Liver (tissue), 9 donors: ENCODE measurements around the gene SKI. TPM values are rescaled to one million over a fixed set of nuclear protein-coding genes. Genes with fewer than 3 reads are reported as not detected.

ENCODE experiments used
- DNase-seq: peaks from one replicate; pipeline ENCODE4 v3.0.0-alpha.2; 2017; ENCODE audit warnings: low spot score
- H3K27ac ChIP-seq, 2 donors: one replicate each; pipeline ENCODE4 v1.7.0; 2013; ENCODE audit warnings: inconsistent platforms in 2 of 2, low read length in 2 of 2, control low read depth in 1 of 2, low read depth in 1 of 2, mild to moderate bottlenecking in 1 of 2
- H3K27me3 ChIP-seq, 4 donors: one replicate each; pipeline versions ENCODE4 v1.6.1 to v1.7.0; 2013; ENCODE audit warnings: low read length in 3 of 4, inconsistent platforms in 1 of 4, mild to moderate bottlenecking in 1 of 4, moderate library complexity in 1 of 4; ENCODE audit not compliant: control insufficient read depth in 4 of 4, insufficient read depth in 4 of 4
- H3K36me3 ChIP-seq, 4 donors: one replicate each; pipeline versions ENCODE4 v1.6.1 to v1.7.0; 2013; ENCODE audit warnings: low read length in 3 of 4, mild to moderate bottlenecking in 3 of 4, low read depth in 1 of 4, moderate library complexity in 1 of 4; ENCODE audit not compliant: control insufficient read depth in 4 of 4, insufficient read depth in 3 of 4
- H3K4me1 ChIP-seq, 4 donors: one replicate each; pipeline versions ENCODE4 v1.6.1 to v1.7.0; 2013; ENCODE audit warnings: low read length in 3 of 4, mild to moderate bottlenecking in 3 of 4, moderate library complexity in 1 of 4; ENCODE audit not compliant: control insufficient read depth in 4 of 4, insufficient read depth in 4 of 4
- H3K4me3 ChIP-seq, 3 donors: one replicate each; pipeline versions ENCODE4 v1.6.1 to v1.7.0; 2013; ENCODE audit warnings: low read length in 3 of 3, control low read depth in 1 of 3, low read depth in 1 of 3, mild to moderate bottlenecking in 1 of 3
- H3K9ac ChIP-seq, 2 donors: one replicate each; pipeline ENCODE4 v1.7.0; 2013; ENCODE audit warnings: low read length in 2 of 2, mild to moderate bottlenecking in 2 of 2, moderate library complexity in 2 of 2, control low read depth in 1 of 2, low read depth in 1 of 2
- H3K9me3 ChIP-seq, 4 donors: one replicate each; pipeline versions ENCODE4 v1.6.1 to v1.7.0; 2013; ENCODE audit warnings: low read length in 3 of 4; ENCODE audit not compliant: control insufficient read depth in 4 of 4
- ATF3 ChIP-seq: IDR thresholded peaks from 2 replicates; pipeline ENCODE4 v1.6.1; 2016; ENCODE audit warnings: antibody characterized with exemption
- EGR1 ChIP-seq, 2 donors: IDR thresholded peaks; 2 replicates each; pipeline ENCODE4 v1.6.1; 2016 to 2018; ENCODE audit warnings: antibody characterized with exemption in 2 of 2, low read depth in 2 of 2
- FOXA1 ChIP-seq: IDR thresholded peaks from 2 replicates; pipeline ENCODE4 v1.6.1; 2016; ENCODE audit warnings: antibody characterized with exemption
- FOXA2 ChIP-seq: IDR thresholded peaks from 2 replicates; pipeline ENCODE4 v1.6.1; 2016; ENCODE audit warnings: antibody characterized with exemption
- GABPA ChIP-seq, 2 donors: IDR thresholded peaks in 1 of 2; conservative IDR thresholded peaks in 1 of 2; 2 replicates each; pipeline ENCODE4 v1.6.1; 2016; ENCODE audit warnings: antibody characterized with exemption in 2 of 2, mild to moderate bottlenecking in 1 of 2, moderate library complexity in 1 of 2
- HNF4A ChIP-seq, 2 donors: conservative IDR thresholded peaks; 2 replicates each; pipeline ENCODE4 v1.6.1; 2016; ENCODE audit warnings: antibody characterized with exemption in 2 of 2, mild to moderate bottlenecking in 2 of 2
- HNF4G ChIP-seq: IDR thresholded peaks from 2 replicates; pipeline ENCODE4 v1.6.1; 2016; ENCODE audit warnings: antibody characterized with exemption
- JUND ChIP-seq, 2 donors: IDR thresholded peaks; 2 replicates each; pipeline ENCODE4 v1.6.1; 2016; ENCODE audit warnings: antibody characterized with exemption in 2 of 2
- NR2F2 ChIP-seq: IDR thresholded peaks from 2 replicates; pipeline ENCODE4 v1.6.1; 2016; ENCODE audit warnings: antibody characterized with exemption
- RAD21 ChIP-seq, 2 donors: IDR thresholded peaks; 2 replicates each; pipeline ENCODE4 v1.6.1; 2016; ENCODE audit warnings: antibody characterized with exemption in 2 of 2, mild to moderate bottlenecking in 2 of 2
- REST ChIP-seq: IDR thresholded peaks from 2 replicates; pipeline ENCODE4 v1.6.1; 2016; ENCODE audit warnings: antibody characterized with exemption, mild to moderate bottlenecking
- RXRA ChIP-seq, 2 donors: IDR thresholded peaks; 2 replicates each; pipeline ENCODE4 v1.6.1; 2017 to 2018; ENCODE audit warnings: antibody characterized with exemption in 2 of 2, mild to moderate bottlenecking in 1 of 2
- SP1 ChIP-seq: IDR thresholded peaks from 2 replicates; pipeline ENCODE4 v1.6.1; 2018; ENCODE audit warnings: antibody characterized with exemption, mild to moderate bottlenecking
- TAF1 ChIP-seq: conservative IDR thresholded peaks from 2 replicates; pipeline ENCODE4 v1.6.1; 2016; ENCODE audit warnings: antibody characterized with exemption, mild to moderate bottlenecking
- YY1 ChIP-seq: IDR thresholded peaks from 2 replicates; pipeline ENCODE4 v1.6.1; 2016; ENCODE audit warnings: antibody characterized with exemption, mild to moderate bottlenecking
- WGBS: extraction: QIAGEN DNeasy Blood & Tissue Kit; methylation state at CpG from one replicate; pipeline ENCODE4 v1.1.7; 2013; 5-methylcytosine and 5-hydroxymethylcytosine counted together
- polyA plus RNA-seq, 2 donors: library from polyadenylated mRNA; stranded (reverse) in 1 of 2; unstranded in 1 of 2; fragments of 200-250 nt in 1 of 2; fragments of >200 nt in 1 of 2; fragmentation: Nextera tagmentation in 1 of 2; extraction: Ambion mirVana in 1 of 2; gene quantifications; one replicate each; pipeline versions ENCODE4 v1.2.1 to v1.2.3, GENCODE V29; 2013 to 2015
- total RNA-seq, 2 donors: library from RNA; depleted of rRNA; stranded (reverse); fragments of >200 nt; gene quantifications; one replicate each; pipeline ENCODE4 v1.2.3, GENCODE V29; 2014
- TF ChIP-seq, protein P1 (sequence below): fragments of 150-350 bp; IDR thresholded peaks from 2 replicates; pipeline ENCODE4 v1.5.1; 2017; ENCODE audit warnings: improper control_type of control experiment, low read depth, low read length; ENCODE audit not compliant: missing input control
- TF ChIP-seq, protein P2 (sequence below): IDR thresholded peaks from 2 replicates; pipeline ENCODE4 v1.6.1; 2016; ENCODE audit warnings: antibody characterized with exemption
- donor health status: healthy.
- donor health status: healthy.
- donor health status: healthy.
- donor health status: healthy.
- donor health status: healthy.

SKI gene
- total and polyA plus RNA-seq, 4 donors, result 3.2 to 21.3 (median 19.5) TPM

GRCh38 chr1:2345297-2346075 is 117.4 kb downstream of the SKI start:
- WGBS, result 90% methylated on average over 24 of the region's 24 CpGs
- no peak for TF ChIP-seq FOXA1
- no peak for TF ChIP-seq JUND (IDR thresholded peaks at IDR 0.05)
- TF ChIP-seq YY1, result no peak
- no peak for TF ChIP-seq RAD21 (IDR thresholded peaks at IDR 0.05)
- TF ChIP-seq, protein P1, sequence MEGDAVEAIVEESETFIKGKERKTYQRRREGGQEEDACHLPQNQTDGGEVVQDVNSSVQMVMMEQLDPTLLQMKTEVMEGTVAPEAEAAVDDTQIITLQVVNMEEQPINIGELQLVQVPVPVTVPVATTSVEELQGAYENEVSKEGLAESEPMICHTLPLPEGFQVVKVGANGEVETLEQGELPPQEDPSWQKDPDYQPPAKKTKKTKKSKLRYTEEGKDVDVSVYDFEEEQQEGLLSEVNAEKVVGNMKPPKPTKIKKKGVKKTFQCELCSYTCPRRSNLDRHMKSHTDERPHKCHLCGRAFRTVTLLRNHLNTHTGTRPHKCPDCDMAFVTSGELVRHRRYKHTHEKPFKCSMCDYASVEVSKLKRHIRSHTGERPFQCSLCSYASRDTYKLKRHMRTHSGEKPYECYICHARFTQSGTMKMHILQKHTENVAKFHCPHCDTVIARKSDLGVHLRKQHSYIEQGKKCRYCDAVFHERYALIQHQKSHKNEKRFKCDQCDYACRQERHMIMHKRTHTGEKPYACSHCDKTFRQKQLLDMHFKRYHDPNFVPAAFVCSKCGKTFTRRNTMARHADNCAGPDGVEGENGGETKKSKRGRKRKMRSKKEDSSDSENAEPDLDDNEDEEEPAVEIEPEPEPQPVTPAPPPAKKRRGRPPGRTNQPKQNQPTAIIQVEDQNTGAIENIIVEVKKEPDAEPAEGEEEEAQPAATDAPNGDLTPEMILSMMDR, result no peak
- no peak for TF ChIP-seq EGR1 (IDR thresholded peaks at IDR 0.05; ENCODE audit: low read depth in 2 of 2)
- no peak for TF ChIP-seq HNF4G
- no peak for TF ChIP-seq FOXA2
- TF ChIP-seq TAF1, result no peak
- TF ChIP-seq NR2F2, result no peak
- no peak for TF ChIP-seq REST
- TF ChIP-seq, protein P2, sequence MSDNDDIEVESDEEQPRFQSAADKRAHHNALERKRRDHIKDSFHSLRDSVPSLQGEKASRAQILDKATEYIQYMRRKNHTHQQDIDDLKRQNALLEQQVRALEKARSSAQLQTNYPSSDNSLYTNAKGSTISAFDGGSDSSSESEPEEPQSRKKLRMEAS, result no peak
- TF ChIP-seq SP1, result no peak
- no peak for TF ChIP-seq ATF3
- no peak for TF ChIP-seq RXRA (IDR thresholded peaks at IDR 0.05)
- H3K27me3 ChIP-seq, result no peaks in the 10 kb centered on the region
- no peaks in the 10 kb centered on the region for H3K9me3 ChIP-seq
- H3K4me3 ChIP-seq, result no peak overlapping the region
- H3K9ac ChIP-seq, result no peak overlapping the region
- H3K4me1 ChIP-seq, result no peaks in the 10 kb centered on the region
- no peaks in the 10 kb centered on the region for H3K36me3 ChIP-seq
- no peak overlapping the region for H3K27ac ChIP-seq
- DNase-seq, result no peak

DNA sequence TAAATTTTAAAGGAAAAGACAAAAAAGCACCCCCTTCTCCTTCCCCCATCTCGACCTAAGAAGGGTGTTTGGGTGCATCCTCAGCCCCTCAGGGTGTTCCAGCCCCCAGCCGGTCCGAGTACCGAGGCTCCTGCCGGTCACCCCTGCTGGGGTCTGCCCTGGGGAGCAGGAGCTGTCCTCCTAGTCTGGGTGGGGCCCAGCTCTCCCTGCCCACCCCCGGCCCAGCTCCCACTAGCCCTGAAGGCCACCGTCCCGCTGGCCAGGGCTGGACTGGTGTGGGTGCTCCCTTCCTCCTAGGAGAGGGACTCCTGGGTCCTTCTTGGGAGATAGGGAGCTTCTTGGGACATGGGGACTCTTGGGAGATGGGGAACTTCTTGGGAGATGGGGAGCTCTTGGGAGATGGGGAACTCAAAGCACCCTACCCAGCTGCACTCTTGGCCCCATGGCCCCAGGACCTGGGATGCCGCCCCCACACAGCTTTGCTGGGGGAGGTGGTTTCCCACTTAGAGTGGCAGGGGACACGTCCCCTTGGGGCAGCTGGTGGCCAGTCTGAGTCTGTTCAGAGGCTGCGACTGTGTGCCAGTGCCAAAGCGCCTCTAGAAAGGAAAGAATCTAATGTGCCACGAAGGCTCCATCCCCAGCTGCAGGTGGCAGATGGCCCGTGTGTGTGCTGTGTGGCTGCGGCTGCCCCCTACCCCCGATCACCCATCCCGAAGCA is 118.7 kb downstream of the SKI start:
- H3K27me3 ChIP-seq, result no peaks in the 10 kb centered on the region
- H3K9me3 ChIP-seq, result no peaks in the 10 kb centered on the region
- H3K36me3 ChIP-seq, result no peaks in the 10 kb centered on the region
- no peak for DNase-seq
- no peaks in the 10 kb centered on the region for H3K4me1 ChIP-seq
- no peak overlapping the region for H3K27ac ChIP-seq
- H3K9ac ChIP-seq, result no peak overlapping the region
- TF ChIP-seq NR2F2 (no peak), HNF4A (conservative IDR thresholded peaks at IDR 0.05) (no peak), YY1 (no peak), JUND (IDR thresholded peaks at IDR 0.05) (no peak), HNF4G (no peak), FOXA1 (no peak), REST (no peak), GABPA (IDR thresholded peaks at IDR 0.05 in 1 of 2, conservative IDR thresholded peaks at IDR 0.05 in 1 of 2) (no peak), EGR1 (IDR thresholded peaks at IDR 0.05; ENCODE audit: low read depth in 2 of 2) (no peak), RAD21 (IDR thresholded peaks at IDR 0.05) (no peak), SP1 (no peak)
- WGBS, result 87% methylated on average over 17 of the region's 17 CpGs
- no peak overlapping the region for H3K4me3 ChIP-seq
